ENCODE results near the gene TMEM107.

DNA sequence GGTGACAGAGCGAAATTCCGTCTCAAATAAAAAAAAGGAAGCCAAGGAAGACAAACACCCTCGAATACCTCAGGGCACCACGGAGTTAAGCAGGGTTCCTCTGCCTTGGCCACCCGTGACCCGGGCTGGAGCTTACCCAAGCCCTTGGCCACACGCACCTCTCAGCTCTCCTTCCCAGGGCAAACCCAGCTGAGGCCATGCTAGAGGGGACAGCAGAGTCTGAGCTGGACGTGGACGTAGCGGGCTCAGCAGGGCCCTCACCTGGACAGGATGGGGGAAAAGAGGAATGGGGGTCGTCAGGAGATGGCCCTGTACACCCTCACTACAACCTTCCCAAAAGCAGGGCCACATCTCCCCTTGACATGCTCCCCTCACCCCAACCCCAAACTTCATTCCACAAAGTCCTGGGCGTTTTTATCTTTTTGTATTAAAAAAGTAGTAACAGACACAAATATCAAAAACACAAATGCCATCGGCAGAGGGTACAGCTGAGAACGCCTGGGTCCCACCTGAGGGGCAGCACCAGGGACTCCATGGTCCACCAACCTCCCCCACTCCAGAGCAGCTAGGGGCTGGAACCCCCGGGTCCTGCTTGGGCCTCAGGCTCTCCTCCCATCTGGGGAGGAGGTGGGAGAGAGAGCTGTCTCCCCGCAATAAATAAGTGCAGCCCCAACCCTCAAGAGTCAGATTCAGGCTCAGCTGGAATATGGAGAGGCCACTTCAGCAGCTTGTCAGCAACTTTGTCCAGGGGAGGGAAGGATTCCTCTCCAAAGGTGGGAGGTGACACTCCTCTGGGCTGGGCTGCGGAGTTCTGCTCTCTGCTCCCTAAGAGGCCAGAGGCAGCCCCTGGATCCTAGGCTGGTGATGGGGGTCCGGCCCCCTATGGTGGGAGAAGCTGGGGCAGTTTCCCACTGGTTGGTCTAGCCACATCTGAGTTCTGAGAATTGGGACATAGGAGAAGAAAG, 35.8 kb downstream of the TMEM107 start:
- TF ChIP-seq ZNF138 (tag by site-specific recombination; IDR thresholded peaks at IDR 0.05; ENCODE audit: borderline replicate concordance) (no peak), ZNF580 (tag by site-specific recombination; IDR thresholded peaks at IDR 0.05) (no peak), PATZ1 (tag by site-specific recombination; IDR thresholded peaks at IDR 0.05) (no peak), ZNF274 (IDR thresholded peaks at IDR 0.05; ENCODE audit: low read length) (no peak), ZNF274 (tag by site-specific recombination; IDR thresholded peaks at IDR 0.05; ENCODE audit: borderline replicate concordance) (no peak), RBAK (tag by site-specific recombination; IDR thresholded peaks at IDR 0.05) (no peak)
- TF ChIP-seq, protein P1, sequence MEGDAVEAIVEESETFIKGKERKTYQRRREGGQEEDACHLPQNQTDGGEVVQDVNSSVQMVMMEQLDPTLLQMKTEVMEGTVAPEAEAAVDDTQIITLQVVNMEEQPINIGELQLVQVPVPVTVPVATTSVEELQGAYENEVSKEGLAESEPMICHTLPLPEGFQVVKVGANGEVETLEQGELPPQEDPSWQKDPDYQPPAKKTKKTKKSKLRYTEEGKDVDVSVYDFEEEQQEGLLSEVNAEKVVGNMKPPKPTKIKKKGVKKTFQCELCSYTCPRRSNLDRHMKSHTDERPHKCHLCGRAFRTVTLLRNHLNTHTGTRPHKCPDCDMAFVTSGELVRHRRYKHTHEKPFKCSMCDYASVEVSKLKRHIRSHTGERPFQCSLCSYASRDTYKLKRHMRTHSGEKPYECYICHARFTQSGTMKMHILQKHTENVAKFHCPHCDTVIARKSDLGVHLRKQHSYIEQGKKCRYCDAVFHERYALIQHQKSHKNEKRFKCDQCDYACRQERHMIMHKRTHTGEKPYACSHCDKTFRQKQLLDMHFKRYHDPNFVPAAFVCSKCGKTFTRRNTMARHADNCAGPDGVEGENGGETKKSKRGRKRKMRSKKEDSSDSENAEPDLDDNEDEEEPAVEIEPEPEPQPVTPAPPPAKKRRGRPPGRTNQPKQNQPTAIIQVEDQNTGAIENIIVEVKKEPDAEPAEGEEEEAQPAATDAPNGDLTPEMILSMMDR (tag by site-specific recombination; IDR thresholded peaks at IDR 0.05) = no peak
